Measurements from ENCODE around the gene ZCCHC24.

The ZCCHC24 gene

GRCh38 chr10:79401015-79401921 lies 44.2 kb downstream of the ZCCHC24 start:
- Histone ChIP-seq H3K27ac (no peak overlapping the region), H3K4me3 (ENCODE audit: low read depth in 1 of 2, low read length in 1 of 2) (no peak overlapping the region), H3K4me1 (ENCODE audit: control insufficient read depth in 1 of 2, insufficient read depth in 1 of 2, low read depth in 1 of 2, low read length in 1 of 2) (peaks cover 0 to 2% of the 10 kb centered on the region in 2 experiments), H3K27me3 (peaks cover 84% of the 10 kb centered on the region), H3K9me3 (no peaks in the 10 kb centered on the region), H3K36me3 (no peaks in the 10 kb centered on the region)
- TF ChIP-seq CTCF (IDR thresholded peaks at IDR 0.05), result no peak

GRCh38 chr10:79400146-79401004 lies 45.0 kb downstream of the ZCCHC24 start:
- H3K4me3 ChIP-seq (ENCODE audit: low read depth in 1 of 2, low read length in 1 of 2), result no peak overlapping the region
- no peak overlapping the region for H3K27ac ChIP-seq
- TF ChIP-seq CTCF (IDR thresholded peaks at IDR 0.05), result peak; percentile 49
- H3K27me3 ChIP-seq, result peaks cover 75% of the 10 kb centered on the region
- H3K9me3 ChIP-seq, result no peaks in the 10 kb centered on the region
- no peaks in the 10 kb centered on the region for H3K36me3 ChIP-seq
- H3K4me1 ChIP-seq (ENCODE audit: control insufficient read depth in 1 of 2, insufficient read depth in 1 of 2, low read depth in 1 of 2, low read length in 1 of 2), result peaks cover 0 to 2% of the 10 kb centered on the region in 2 experiments

- Histone ChIP-seq H3K27me3 (peaks cover 65% of the 10 kb centered on the region), H3K36me3 (no peaks in the 10 kb centered on the region), H3K9me3 (no peaks in the 10 kb centered on the region), H3K4me3 (ENCODE audit: low read depth in 1 of 2, low read length in 1 of 2) (no peak overlapping the region), H3K4me1 (ENCODE audit: control insufficient read depth in 1 of 2, insufficient read depth in 1 of 2, low read depth in 1 of 2, low read length in 1 of 2) (peaks cover 0 to 2% of the 10 kb centered on the region in 2 experiments), H3K27ac (no peak overlapping the region)
- TF ChIP-seq CTCF (IDR thresholded peaks at IDR 0.05), result no peak
These were observed 46.1 kb downstream of the ZCCHC24 start for GRCh38 chr10:79399223-79399831.

GRCh38 chr10:79398642-79399041 lies 46.8 kb downstream of the ZCCHC24 start:
- H3K27ac ChIP-seq, result no peak overlapping the region
- H3K4me3 ChIP-seq (ENCODE audit: low read depth in 1 of 2, low read length in 1 of 2), result no peak overlapping the region
- peaks cover 58% of the 10 kb centered on the region for H3K27me3 ChIP-seq
- no peak for TF ChIP-seq CTCF (IDR thresholded peaks at IDR 0.05)
- H3K36me3 ChIP-seq, result no peaks in the 10 kb centered on the region
- no peaks in the 10 kb centered on the region for H3K9me3 ChIP-seq
- peaks cover 0 to 2% of the 10 kb centered on the region in 2 experiments for H3K4me1 ChIP-seq (ENCODE audit: control insufficient read depth in 1 of 2, insufficient read depth in 1 of 2, low read depth in 1 of 2, low read length in 1 of 2)

GRCh38 chr10:79397575-79398303 lies 47.7 kb downstream of the ZCCHC24 start:
- Histone ChIP-seq H3K36me3 (no peaks in the 10 kb centered on the region), H3K27ac (no peak overlapping the region), H3K9me3 (no peaks in the 10 kb centered on the region), H3K4me1 (ENCODE audit: control insufficient read depth in 1 of 2, insufficient read depth in 1 of 2, low read depth in 1 of 2, low read length in 1 of 2) (no peaks in the 10 kb centered on the region), H3K27me3 (peaks cover 49% of the 10 kb centered on the region), H3K4me3 (ENCODE audit: low read depth in 1 of 2, low read length in 1 of 2) (no peak overlapping the region)
- no peak for TF ChIP-seq CTCF (IDR thresholded peaks at IDR 0.05)
